SK-N-SH (cell line): ENCODE data around the gene SV2B. TPM values are rescaled to one million over a fixed set of nuclear protein-coding genes. Genes with fewer than 3 reads are reported as not detected.

Experiments used
- CTCF ChIA-PET: fragments of 300-600, 350-600 bp; formaldehyde crosslinking; extraction: SDS; loops from one replicate; lab custom pipeline; 2021; lab: Yijun Ruan, JAX
- POLR2A ChIA-PET: fragments of 350-600 bp; sonication (Branson Sonifier 250); formaldehyde crosslinking; extraction: SDS; loops from one replicate; lab custom pipeline; 2020; ENCODE audit warnings: antibody characterized with exemption, inconsistent platforms; lab: Yijun Ruan, JAX
- DNase-seq: peaks from one replicate; pipeline ENCODE4 v3.0.0; 2012
- H2AFZ ChIP-seq: fragments of 200-600 bp; sonication (generic); 2 replicates; pipeline ENCODE4 v1.8.1; 2016; ENCODE audit warnings: antibody characterized with exemption, mild to moderate bottlenecking, low read depth
- H3F3A ChIP-seq: fragments of 200-600 bp; sonication (generic); replicated peaks from 2 replicates; pipeline ENCODE3; 2016; ENCODE audit warnings: antibody characterized with exemption, mild to moderate bottlenecking; ENCODE audit not compliant: insufficient read depth
- H3K27ac ChIP-seq, 2 experiments: fragments of 200-500 bp in 1 of 2; fragments of 200-600 bp in 1 of 2; sonication (Bioruptor generic) in 1 of 2; sonication (generic), shearing (Covaris generic) in 1 of 2; 2 replicates each; pipeline versions ENCODE4 v1.5.1 to v1.6.1; 2014 to 2016; ENCODE audit warnings: low read depth in 2 of 2, inconsistent platforms in 1 of 2, low read length in 1 of 2, mild to moderate bottlenecking in 1 of 2, mixed read lengths in 1 of 2
- H3K27me3 ChIP-seq: fragments of 200-600 bp; sonication (generic), shearing (Covaris generic); 2 replicates; pipeline ENCODE4 v1.6.1; 2016; ENCODE audit warnings: mixed run types; ENCODE audit not compliant: insufficient read depth
- H3K36me3 ChIP-seq, 2 experiments: fragments of 200-500 bp in 1 of 2; fragments of 200-600 bp in 1 of 2; sonication (Bioruptor generic) in 1 of 2; sonication (generic) in 1 of 2; replicated peaks in 1 of 2; 2 replicates each; pipeline versions ENCODE3 to v1.5.1; 2014 to 2016; ENCODE audit warnings: low read length in 1 of 2, mild to moderate bottlenecking in 1 of 2; ENCODE audit not compliant: insufficient read depth in 2 of 2, control insufficient read depth in 1 of 2
- H3K4me1 ChIP-seq, 2 experiments: fragments of 200-500 bp in 1 of 2; fragments of 200-600 bp in 1 of 2; sonication (Bioruptor generic) in 1 of 2; sonication (generic), shearing (Covaris generic) in 1 of 2; 2 replicates each; pipeline versions ENCODE4 v1.5.1 to v1.6.1; 2014 to 2016; ENCODE audit warnings: low read depth in 1 of 2, low read length in 1 of 2, mixed run types in 1 of 2; ENCODE audit not compliant: insufficient read depth in 2 of 2, control insufficient read depth in 1 of 2
- H3K4me2 ChIP-seq: fragments of 200-600 bp; sonication (generic), shearing (Covaris generic); 2 replicates; pipeline ENCODE4 v1.6.1; 2017; ENCODE audit warnings: mixed run types
- H3K4me3 ChIP-seq, 2 experiments: fragments of 200-500 bp in 1 of 2; fragments of 200-600 bp in 1 of 2; sonication (Bioruptor generic) in 1 of 2; sonication (generic), shearing (Covaris generic) in 1 of 2; 2 replicates each; pipeline versions ENCODE4 v1.5.1 to v1.8.1; 2014 to 2016; ENCODE audit warnings: low read depth in 2 of 2, inconsistent platforms in 1 of 2, low read length in 1 of 2, mild to moderate bottlenecking in 1 of 2, mixed read lengths in 1 of 2, moderate library complexity in 1 of 2
- H3K79me2 ChIP-seq: fragments of 200-600 bp; sonication (generic); 2 replicates; pipeline ENCODE4 v1.8.1; 2017; ENCODE audit warnings: mild to moderate bottlenecking; ENCODE audit not compliant: insufficient read depth
- H3K9ac ChIP-seq: fragments of 200-600 bp; sonication (generic); 2 replicates; pipeline ENCODE4 v1.6.1; 2017; ENCODE audit warnings: mixed run types
- H3K9me2 ChIP-seq: fragments of 200-600 bp; sonication (generic); 2 replicates; pipeline ENCODE4 v1.6.1; 2017; ENCODE audit warnings: mixed run types
- H3K9me3 ChIP-seq: fragments of 200-600 bp; sonication (generic); 2 replicates; pipeline ENCODE4 v1.6.1; 2017; ENCODE audit warnings: mixed run types, mild to moderate bottlenecking, moderate library complexity
- H4K20me1 ChIP-seq: fragments of 200-600 bp; sonication (generic); 2 replicates; pipeline ENCODE4 v1.6.1; 2017; ENCODE audit warnings: mild to moderate bottlenecking, mixed run types; ENCODE audit not compliant: insufficient read depth
- CHD2 ChIP-seq: fragments of 150-350 bp; IDR thresholded peaks from 2 replicates; pipeline ENCODE4 v1.6.1; 2018; ENCODE audit warnings: low read length; ENCODE audit not compliant: partially characterized antibody
- FOSL2 ChIP-seq: IDR thresholded peaks from 2 replicates; pipeline ENCODE4 v1.4.0; 2012; ENCODE audit warnings: low read depth, mild to moderate bottlenecking, moderate library complexity, borderline replicate concordance
- FOXJ3 ChIP-seq: sonication (generic); formaldehyde crosslinking; IDR thresholded peaks from 2 replicates; pipeline ENCODE4 v1.5.1; 2020; ENCODE audit warnings: mild to moderate bottlenecking, missing genetic modification reagents
- GABPA ChIP-seq: IDR thresholded peaks from 2 replicates; pipeline ENCODE4 v1.4.0; 2012; ENCODE audit warnings: low read depth, mild to moderate bottlenecking
- JUND ChIP-seq: IDR thresholded peaks from 2 replicates; pipeline ENCODE4 v1.4.0; 2012
- MEF2A ChIP-seq: IDR thresholded peaks from 2 replicates; pipeline ENCODE4 v1.4.0; 2012; ENCODE audit warnings: low read depth, borderline replicate concordance
- MXI1 ChIP-seq: IDR thresholded peaks from 2 replicates; pipeline ENCODE4 v1.6.1; 2012; ENCODE audit warnings: mild to moderate bottlenecking, low read depth, low read length, improper control_type of control experiment
- RCOR1 ChIP-seq: fragments of 150-350 bp; IDR thresholded peaks from 2 replicates; pipeline ENCODE4 v1.6.1; 2017; ENCODE audit warnings: antibody characterized with exemption, low read length
- RFX5 ChIP-seq: IDR thresholded peaks from 2 replicates; pipeline ENCODE4 v1.6.1; 2012; ENCODE audit warnings: mild to moderate bottlenecking, improper control_type of control experiment, low read length
- TAF1 ChIP-seq: IDR thresholded peaks from 2 replicates; pipeline ENCODE4 v1.6.1; 2012; ENCODE audit warnings: low read depth, mild to moderate bottlenecking, low read length, moderate library complexity, borderline replicate concordance
- TCF12 ChIP-seq: IDR thresholded peaks from 2 replicates; pipeline ENCODE4 v1.4.0; 2012
- WGBS: methylation state at CpG from one replicate; pipeline ENCODE4 v1.1.6; 2017; ENCODE audit warnings: low lambda C conversion rate; 5-methylcytosine and 5-hydroxymethylcytosine counted together
- polyA plus RNA-seq, 3 experiments: library from polyadenylated mRNA; depleted of rRNA; stranded (reverse); fragments of >200 nt; gene quantifications; 2 replicates each; pipeline ENCODE4 v1.2.3, GENCODE V29; 2012
- TF ChIP-seq, protein P1 (sequence below): IDR thresholded peaks from 2 replicates; pipeline ENCODE4 v1.4.0; 2012; ENCODE audit warnings: low read depth, borderline replicate concordance
- TF ChIP-seq, protein P2 (sequence below): IDR thresholded peaks from 2 replicates; pipeline ENCODE4; 2012
- TF ChIP-seq, protein P3 (sequence below): IDR thresholded peaks from 2 replicates; pipeline ENCODE4 v1.4.0; 2012; ENCODE audit warnings: low read depth, borderline replicate concordance
- TF ChIP-seq, protein P4 (sequence below): IDR thresholded peaks from 2 replicates; pipeline ENCODE4 v1.4.0; 2012; ENCODE audit warnings: low read depth

SV2B gene
- polyA plus RNA-seq, 1 of the 3 experiments (the other 2 are of a cell fraction), result not detected

DNA sequence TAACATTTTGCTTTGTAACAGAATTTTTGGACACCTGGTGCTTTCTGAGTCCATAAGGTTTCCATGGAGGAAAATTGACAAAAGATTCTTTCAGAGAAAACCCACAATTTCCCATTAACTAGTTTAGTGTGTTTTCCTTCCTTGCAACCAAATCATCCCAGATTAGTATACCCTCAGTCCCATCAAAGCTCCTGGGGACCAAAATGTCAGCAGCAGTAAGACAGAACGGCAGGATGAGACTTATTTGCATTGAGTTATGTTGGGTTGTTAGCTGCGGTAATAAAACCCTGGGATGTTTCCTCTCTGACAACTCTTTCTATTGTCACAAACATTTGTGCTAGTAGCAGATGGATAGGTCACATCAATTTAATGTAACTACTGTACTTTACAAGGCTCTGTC lies 45.2 kb upstream of the SV2B start:
- Histone ChIP-seq H3K4me3 (no peak overlapping the region), H3K9ac (no peak overlapping the region), H3K79me2 (no peaks in the 10 kb centered on the region), H4K20me1 (no peaks in the 10 kb centered on the region), H3K4me2 (no peak overlapping the region), H3K27me3 (peaks cover 36% of the 10 kb centered on the region; the same call in 1 of the 2 replicates), H3K36me3 (no peaks in the 10 kb centered on the region), H3K9me2 (no peaks in the 10 kb centered on the region), H3F3A (no peaks in the 10 kb centered on the region), H2AFZ (no peak overlapping the region), H3K4me1 (peaks cover 0 to 3% of the 10 kb centered on the region in 2 experiments; a peak in 1 of 4 replicates), H3K9me3 (no peaks in the 10 kb centered on the region), H3K27ac (no peak overlapping the region)
- ChIA-PET CTCF (interaction anchor here (1.0 to 10.6 kb wide), 14 partner anchors 13 to 228 kb away, joined by 3 to 186 read pairs (median 9); partner anchors contain the start of gene RCCD1), POLR2A (no interaction called here)
- TF ChIP-seq, protein P1, sequence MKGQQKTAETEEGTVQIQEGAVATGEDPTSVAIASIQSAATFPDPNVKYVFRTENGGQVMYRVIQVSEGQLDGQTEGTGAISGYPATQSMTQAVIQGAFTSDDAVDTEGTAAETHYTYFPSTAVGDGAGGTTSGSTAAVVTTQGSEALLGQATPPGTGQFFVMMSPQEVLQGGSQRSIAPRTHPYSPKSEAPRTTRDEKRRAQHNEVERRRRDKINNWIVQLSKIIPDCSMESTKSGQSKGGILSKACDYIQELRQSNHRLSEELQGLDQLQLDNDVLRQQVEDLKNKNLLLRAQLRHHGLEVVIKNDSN, result no peak
- no peak for TF ChIP-seq TAF1
- TF ChIP-seq CHD2, result no peak
- no peak for TF ChIP-seq RFX5
- TF ChIP-seq, protein P2, sequence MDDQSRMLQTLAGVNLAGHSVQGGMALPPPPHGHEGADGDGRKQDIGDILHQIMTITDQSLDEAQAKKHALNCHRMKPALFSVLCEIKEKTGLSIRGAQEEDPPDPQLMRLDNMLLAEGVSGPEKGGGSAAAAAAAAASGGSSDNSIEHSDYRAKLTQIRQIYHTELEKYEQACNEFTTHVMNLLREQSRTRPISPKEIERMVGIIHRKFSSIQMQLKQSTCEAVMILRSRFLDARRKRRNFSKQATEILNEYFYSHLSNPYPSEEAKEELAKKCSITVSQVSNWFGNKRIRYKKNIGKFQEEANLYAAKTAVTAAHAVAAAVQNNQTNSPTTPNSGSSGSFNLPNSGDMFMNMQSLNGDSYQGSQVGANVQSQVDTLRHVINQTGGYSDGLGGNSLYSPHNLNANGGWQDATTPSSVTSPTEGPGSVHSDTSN, result no peak
- no peak for TF ChIP-seq MXI1
- no peak for TF ChIP-seq GABPA
- no peak for TF ChIP-seq FOXJ3 (CRISPR knock-in tag)
- TF ChIP-seq, protein P3, sequence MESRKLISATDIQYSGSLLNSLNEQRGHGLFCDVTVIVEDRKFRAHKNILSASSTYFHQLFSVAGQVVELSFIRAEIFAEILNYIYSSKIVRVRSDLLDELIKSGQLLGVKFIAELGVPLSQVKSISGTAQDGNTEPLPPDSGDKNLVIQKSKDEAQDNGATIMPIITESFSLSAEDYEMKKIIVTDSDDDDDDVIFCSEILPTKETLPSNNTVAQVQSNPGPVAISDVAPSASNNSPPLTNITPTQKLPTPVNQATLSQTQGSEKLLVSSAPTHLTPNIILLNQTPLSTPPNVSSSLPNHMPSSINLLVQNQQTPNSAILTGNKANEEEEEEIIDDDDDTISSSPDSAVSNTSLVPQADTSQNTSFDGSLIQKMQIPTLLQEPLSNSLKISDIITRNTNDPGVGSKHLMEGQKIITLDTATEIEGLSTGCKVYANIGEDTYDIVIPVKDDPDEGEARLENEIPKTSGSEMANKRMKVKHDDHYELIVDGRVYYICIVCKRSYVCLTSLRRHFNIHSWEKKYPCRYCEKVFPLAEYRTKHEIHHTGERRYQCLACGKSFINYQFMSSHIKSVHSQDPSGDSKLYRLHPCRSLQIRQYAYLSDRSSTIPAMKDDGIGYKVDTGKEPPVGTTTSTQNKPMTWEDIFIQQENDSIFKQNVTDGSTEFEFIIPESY, result no peak
- TF ChIP-seq, protein P4, sequence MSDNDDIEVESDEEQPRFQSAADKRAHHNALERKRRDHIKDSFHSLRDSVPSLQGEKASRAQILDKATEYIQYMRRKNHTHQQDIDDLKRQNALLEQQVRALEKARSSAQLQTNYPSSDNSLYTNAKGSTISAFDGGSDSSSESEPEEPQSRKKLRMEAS, result no peak
- no peak for TF ChIP-seq FOSL2
- TF ChIP-seq TCF12, result no peak
- TF ChIP-seq JUND, result no peak
- TF ChIP-seq MEF2A, result no peak
- no peak for TF ChIP-seq RCOR1
- WGBS, result 26% methylated on average over 2 of the region's 2 CpGs
- DNase-seq, result no peak
